ENCODE measurements around the gene KRT2. TPM values are rescaled to one million over a fixed set of nuclear protein-coding genes. Genes with fewer than 3 reads are reported as not detected.

KRT2 gene
- total and polyA plus RNA-seq, 9 of the 15 experiments (the other 6 are each of a cell fraction or from before 2014, with no cell fraction given) = 0.03 to 0.69 (median 0.07) TPM; not detected in 2

GRCh38 chr12:52662093-52662917, 10.3 kb upstream of the KRT2 start (continued):
- TF ChIP-seq ZNF609 (CRISPR knock-in tag; IDR thresholded peaks at IDR 0.05; ENCODE audit: borderline replicate concordance) (peak; percentile 92), ILK (tag; IDR thresholded peaks at IDR 0.05; ENCODE audit: borderline replicate concordance, low read depth) (no peak), HINFP (tag; conservative IDR thresholded peaks at IDR 0.05; ENCODE audit: low read depth) (no peak), SRSF7 (optimal IDR thresholded peaks at IDR 0.05; ENCODE audit: low read depth, low read length) (no peak), TEAD2 (tag; IDR thresholded peaks at IDR 0.05) (no peak), MEF2D (tag; conservative IDR thresholded peaks at IDR 0.05; ENCODE audit: low read depth) (peak; percentile 86), NFE2 (IDR thresholded peaks at IDR 0.05; ENCODE audit: low read depth) (peak; percentile 54; the same call in 1 of the 2 replicates), ID3 (CRISPR knock-in tag; IDR thresholded peaks at IDR 0.05) (no peak), ID3 (tag; IDR thresholded peaks at IDR 0.05) (no peak; the same call in none of the 2 replicates), ZNF347 (CRISPR knock-in tag; IDR thresholded peaks at IDR 0.05; ENCODE audit: low read depth) (no peak), ZBED1 (IDR thresholded peaks at IDR 0.05) (peak; percentile 85), SOX6 (IDR thresholded peaks at IDR 0.05) (peak; percentile 95), ELK3 (CRISPR knock-in tag; IDR thresholded peaks at IDR 0.05) (peak; percentile 25; the same call in 1 of the 2 replicates), JUND (IDR thresholded peaks at IDR 0.05; ENCODE audit: borderline replicate concordance, low read depth, low read length) (peak; percentile 87), JUND (tag; IDR thresholded peaks at IDR 0.05; ENCODE audit: borderline replicate concordance, low read depth, low read length) (peak; percentile 87; the same call in 2 of the 3 replicates), TCF15 (CRISPR knock-in tag; IDR thresholded peaks at IDR 0.05) (0 out of 2 replicates have a peak, but pooled peaks have one; percentile 18), GABPB1 (CRISPR knock-in tag; IDR thresholded peaks at IDR 0.05) (peak; percentile 59; the same call in 1 of the 2 replicates), TBP (optimal IDR thresholded peaks at IDR 0.05; ENCODE audit: low read depth, low read length) (peak; percentile 39)

Data from K562 (cell line).